22Rv1 (cell line): ENCODE measurements around the gene ZNF789.

Source experiments
- H3K27ac ChIP-seq: fragments of 450-650 bp; 2 replicates; pipeline ENCODE4 v1.5.1; 2017
- CTCF ChIP-seq: fragments of 450-650 bp; IDR thresholded peaks from 2 replicates; pipeline ENCODE4 v1.5.1; 2017; ENCODE audit warnings: mild to moderate bottlenecking
- ZFX ChIP-seq: fragments of 450-650 bp; IDR thresholded peaks from 2 replicates; pipeline ENCODE4 v1.6.1; 2017; ENCODE audit warnings: antibody characterized with exemption, borderline replicate concordance

Gene ZNF789

GRCh38 chr7:99461221-99461620, 11.5 kb upstream of the ZNF789 start:
- H3K27ac ChIP-seq = peak overlapping the region; percentile 98
- TF ChIP-seq CTCF (no peak; the same call in 1 of the 2 replicates), ZFX (no peak)

- TF ChIP-seq ZFX = no peak
- TF ChIP-seq CTCF = no peak
- H3K27ac ChIP-seq = peak overlapping the region; percentile 98
These were observed 7.3 kb upstream of the ZNF789 start for GRCh38 chr7:99465421-99465768.

- H3K27ac ChIP-seq = peak overlapping the region; percentile 98
- no peak for TF ChIP-seq CTCF
These were observed 4.3 kb upstream of the ZNF789 start for GRCh38 chr7:99468336-99468918.

GRCh38 chr7:99469381-99470065, 3.2 kb upstream of the ZNF789 start:
- H3K27ac ChIP-seq = peak overlapping the region; percentile 98
- TF ChIP-seq CTCF = no peak
- no peak for TF ChIP-seq ZFX

GRCh38 chr7:99473315-99473596, 566 bp downstream of the ZNF789 start:
- H3K27ac ChIP-seq = peak overlapping the region; percentile 98
- no peak for TF ChIP-seq CTCF
- TF ChIP-seq ZFX = no peak

GRCh38 chr7:99476107-99476506, 3.4 kb downstream of the ZNF789 start:
- H3K27ac ChIP-seq = peak overlapping the region; percentile 98
- TF ChIP-seq ZFX (no peak), CTCF (no peak)

- peak overlapping the region; percentile 42 for H3K27ac ChIP-seq
- TF ChIP-seq ZFX (no peak), CTCF (no peak)
These were observed 6.1 kb downstream of the ZNF789 start for GRCh38 chr7:99478464-99479440.
